ENCODE data around the gene KRT1.

DNA sequence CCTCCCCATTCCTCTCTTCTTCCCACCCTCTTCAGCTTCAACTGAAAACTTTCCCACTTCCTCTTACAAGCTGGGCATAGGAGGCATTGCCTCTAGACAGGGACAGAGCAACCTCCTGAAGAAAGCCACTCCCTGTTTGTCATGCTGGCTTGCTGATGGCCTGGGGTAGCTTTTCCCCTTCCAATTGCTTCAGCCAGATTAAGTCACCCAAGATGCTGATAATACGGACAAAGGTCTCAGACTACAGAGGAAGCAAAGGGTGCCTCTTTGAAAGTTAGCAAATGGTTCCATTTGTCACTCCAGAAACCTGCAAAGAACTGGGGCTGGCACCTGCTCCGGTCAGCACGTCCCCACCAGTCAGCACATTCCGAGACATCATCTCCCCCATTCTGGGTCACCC lies 34.2 kb downstream of the KRT1 start:
- TF ChIP-seq, protein P1, sequence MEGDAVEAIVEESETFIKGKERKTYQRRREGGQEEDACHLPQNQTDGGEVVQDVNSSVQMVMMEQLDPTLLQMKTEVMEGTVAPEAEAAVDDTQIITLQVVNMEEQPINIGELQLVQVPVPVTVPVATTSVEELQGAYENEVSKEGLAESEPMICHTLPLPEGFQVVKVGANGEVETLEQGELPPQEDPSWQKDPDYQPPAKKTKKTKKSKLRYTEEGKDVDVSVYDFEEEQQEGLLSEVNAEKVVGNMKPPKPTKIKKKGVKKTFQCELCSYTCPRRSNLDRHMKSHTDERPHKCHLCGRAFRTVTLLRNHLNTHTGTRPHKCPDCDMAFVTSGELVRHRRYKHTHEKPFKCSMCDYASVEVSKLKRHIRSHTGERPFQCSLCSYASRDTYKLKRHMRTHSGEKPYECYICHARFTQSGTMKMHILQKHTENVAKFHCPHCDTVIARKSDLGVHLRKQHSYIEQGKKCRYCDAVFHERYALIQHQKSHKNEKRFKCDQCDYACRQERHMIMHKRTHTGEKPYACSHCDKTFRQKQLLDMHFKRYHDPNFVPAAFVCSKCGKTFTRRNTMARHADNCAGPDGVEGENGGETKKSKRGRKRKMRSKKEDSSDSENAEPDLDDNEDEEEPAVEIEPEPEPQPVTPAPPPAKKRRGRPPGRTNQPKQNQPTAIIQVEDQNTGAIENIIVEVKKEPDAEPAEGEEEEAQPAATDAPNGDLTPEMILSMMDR (IDR thresholded peaks at IDR 0.05; ENCODE audit: poor library complexity, severe bottlenecking) = no peak
- TF ChIP-seq SMC3 (conservative IDR thresholded peaks at IDR 0.05; ENCODE audit: poor library complexity) (no peak), EP300 (conservative IDR thresholded peaks at IDR 0.05; ENCODE audit: poor library complexity, severe bottlenecking) (no peak), POLR2AphosphoS5 (IDR thresholded peaks at IDR 0.05) (no peak), EZH2 (IDR thresholded peaks at IDR 0.05; ENCODE audit: borderline replicate concordance, insufficient read depth, low read length, poor library complexity, severe bottlenecking) (no peak)

All from neural cell (in vitro differentiated cells).